HG03442 (cell line): ENCODE data around the gene LTK.

Experiments
- ATAC-seq: cut with Tn5 transposase; IDR thresholded peaks from one replicate; pipeline ENCODE4 v1.9.1; 2021; ENCODE audit warnings: mild to moderate bottlenecking, moderate library complexity; ENCODE audit not compliant: unreplicated experiment

The LTK gene

GRCh38 chr15:41535544-41535943, 21.9 kb upstream of the LTK start:
- ATAC-seq, result no peak

- no peak for ATAC-seq
These were observed 16.8 kb upstream of the LTK start for GRCh38 chr15:41530363-41530956.

- ATAC-seq, result no peak
These were observed 9.5 kb upstream of the LTK start for GRCh38 chr15:41523097-41523496.

- no peak for ATAC-seq
These were observed 8.0 kb upstream of the LTK start for GRCh38 chr15:41521614-41522013.

GRCh38 chr15:41520636-41521035, 7.0 kb upstream of the LTK start:
- ATAC-seq, result no peak

- ATAC-seq, result no peak
These were observed 4.3 kb upstream of the LTK start for GRCh38 chr15:41517895-41518449.

- no peak for ATAC-seq
These were observed 604 bp downstream of the LTK start for GRCh38 chr15:41512940-41513505.

GRCh38 chr15:41512512-41512939, 1.1 kb downstream of the LTK start:
- ATAC-seq, result no peak

GRCh38 chr15:41511899-41512369, 1.7 kb downstream of the LTK start:
- no peak for ATAC-seq

- no peak for ATAC-seq
These were observed 2.2 kb downstream of the LTK start for GRCh38 chr15:41511331-41511898.

- no peak for ATAC-seq
These were observed 2.9 kb downstream of the LTK start for GRCh38 chr15:41510728-41511127.

GRCh38 chr15:41507820-41508290, 5.8 kb downstream of the LTK start:
- ATAC-seq, result no peak

- ATAC-seq, result no peak
These were observed 6.8 kb downstream of the LTK start for GRCh38 chr15:41506796-41507341.

- no peak for ATAC-seq
These were observed 7.9 kb downstream of the LTK start for GRCh38 chr15:41505776-41506175.

- ATAC-seq, result no peak
These were observed 8.7 kb downstream of the LTK start for GRCh38 chr15:41504751-41505492.

GRCh38 chr15:41503669-41504010, 10.0 kb downstream of the LTK start:
- no peak for ATAC-seq

- no peak for ATAC-seq
These were observed 10.6 kb downstream of the LTK start for GRCh38 chr15:41502795-41503668.

GRCh38 chr15:41501931-41502794, 11.5 kb downstream of the LTK start:
- no peak for ATAC-seq

GRCh38 chr15:41501191-41501917, 12.3 kb downstream of the LTK start:
- ATAC-seq, result no peak
